ENCODE results near the gene ALS2CL.

ALS2CL gene

GRCh38 chr3:46642971-46643370 is 50.5 kb downstream of the ALS2CL start:
- H2BK15ac ChIP-seq (ENCODE audit: low read depth, poor library complexity, severe bottlenecking) = no peak overlapping the region
- no peak overlapping the region for H3K9ac ChIP-seq (ENCODE audit: low read length)
- H3K4me2 ChIP-seq (ENCODE audit: low read length, poor library complexity, severe bottlenecking) = no peak overlapping the region
- H2BK5ac ChIP-seq (ENCODE audit: low read depth, low read length, poor library complexity, severe bottlenecking) = no peak overlapping the region
- WGBS = 96% methylated on average over 3 of the region's 6 CpGs
- H3K27ac ChIP-seq (ENCODE audit: low read length, poor library complexity, severe bottlenecking) = no peak overlapping the region
- H3K4ac ChIP-seq (ENCODE audit: low read depth in 1 of 2, low read length in 2 of 2) = no peak overlapping the region
- no peak for DNase-seq
- no peak overlapping the region for H2AK5ac ChIP-seq (ENCODE audit: low read length, severe bottlenecking)
- no peak overlapping the region for H2BK120ac ChIP-seq (ENCODE audit: low read depth, low read length)
- H3K27me3 ChIP-seq (ENCODE audit: control insufficient read depth in 1 of 2, insufficient read depth in 1 of 2, low read length in 2 of 2) = peaks cover 6 to 8% of the 10 kb centered on the region in 2 experiments
- no peak overlapping the region for H3K18ac ChIP-seq (ENCODE audit: low read depth in 1 of 2, low read length in 2 of 2)
- no peak overlapping the region for H4K8ac ChIP-seq (ENCODE audit: low read length)
- H4K91ac ChIP-seq (ENCODE audit: low read length) = no peak overlapping the region
- no peaks in the 10 kb centered on the region for H3K79me1 ChIP-seq (replicated peaks; ENCODE audit: low read length, poor library complexity, severe bottlenecking)
- H3K36me3 ChIP-seq (ENCODE audit: control insufficient read depth in 1 of 2, insufficient read depth in 2 of 2, low read depth in 1 of 2, low read length in 2 of 2) = no peaks in the 10 kb centered on the region
- H2AFZ ChIP-seq (ENCODE audit: low read depth, low read length) = no peak overlapping the region
- no peak overlapping the region for H3K14ac ChIP-seq (ENCODE audit: low read length in 2 of 2)
- peaks cover 2% of the 10 kb centered on the region for H3K4me1 ChIP-seq (ENCODE audit: control insufficient read depth, insufficient read depth, low read depth, low read length)
- H3K23ac ChIP-seq (ENCODE audit: low read length in 2 of 2) = no peak overlapping the region
- H3K4me3 ChIP-seq (ENCODE audit: insufficient read depth in 1 of 2, low read depth in 1 of 2, low read length in 2 of 2) = no peak overlapping the region
- no peak overlapping the region for H2BK12ac ChIP-seq (ENCODE audit: low read length in 2 of 2)
- H3K9me3 ChIP-seq (ENCODE audit: control insufficient read depth, low read length) = peaks cover 21% of the 10 kb centered on the region

- Histone ChIP-seq H3K27ac (ENCODE audit: low read length, poor library complexity, severe bottlenecking) (no peak overlapping the region), H3K4me3 (ENCODE audit: insufficient read depth in 1 of 2, low read depth in 1 of 2, low read length in 2 of 2) (no peak overlapping the region), H2BK15ac (ENCODE audit: low read depth, poor library complexity, severe bottlenecking) (no peak overlapping the region), H2AK5ac (ENCODE audit: low read length, severe bottlenecking) (no peak overlapping the region), H3K14ac (ENCODE audit: low read length in 2 of 2) (no peak overlapping the region), H2BK5ac (ENCODE audit: low read depth, low read length, poor library complexity, severe bottlenecking) (no peak overlapping the region), H3K27me3 (ENCODE audit: control insufficient read depth in 1 of 2, insufficient read depth in 1 of 2, low read length in 2 of 2) (peaks cover 6 to 8% of the 10 kb centered on the region in 2 experiments), H2AFZ (ENCODE audit: low read depth, low read length) (no peak overlapping the region), H2BK120ac (ENCODE audit: low read depth, low read length) (no peak overlapping the region), H3K9ac (ENCODE audit: low read length) (no peak overlapping the region), H3K36me3 (ENCODE audit: control insufficient read depth in 1 of 2, insufficient read depth in 2 of 2, low read depth in 1 of 2, low read length in 2 of 2) (no peaks in the 10 kb centered on the region), H3K23ac (ENCODE audit: low read length in 2 of 2) (no peak overlapping the region), H4K91ac (ENCODE audit: low read length) (no peak overlapping the region), H3K4me1 (ENCODE audit: control insufficient read depth, insufficient read depth, low read depth, low read length) (no peaks in the 10 kb centered on the region), H3K18ac (ENCODE audit: low read depth in 1 of 2, low read length in 2 of 2) (no peak overlapping the region), H2BK12ac (ENCODE audit: low read length in 2 of 2) (no peak overlapping the region), H4K8ac (ENCODE audit: low read length) (no peak overlapping the region), H3K9me3 (ENCODE audit: control insufficient read depth, low read length) (peaks cover 21% of the 10 kb centered on the region), H3K79me1 (replicated peaks; ENCODE audit: low read length, poor library complexity, severe bottlenecking) (no peaks in the 10 kb centered on the region), H3K4ac (ENCODE audit: low read depth in 1 of 2, low read length in 2 of 2) (no peak overlapping the region), H3K4me2 (ENCODE audit: low read length, poor library complexity, severe bottlenecking) (no peak overlapping the region)
- 84% methylated on average over 3 of the region's 3 CpGs for WGBS
- DNase-seq = no peak
Observed at GRCh38 chr3:46640927-46641326, 52.6 kb downstream of the ALS2CL start.

GRCh38 chr3:46639221-46639620 is 54.3 kb downstream of the ALS2CL start:
- H4K91ac ChIP-seq (ENCODE audit: low read length) = no peak overlapping the region
- no peak overlapping the region for H3K9ac ChIP-seq (ENCODE audit: low read length)
- H3K79me1 ChIP-seq (replicated peaks; ENCODE audit: low read length, poor library complexity, severe bottlenecking) = no peaks in the 10 kb centered on the region
- no peak overlapping the region for H3K4ac ChIP-seq (ENCODE audit: low read depth in 1 of 2, low read length in 2 of 2)
- H3K4me3 ChIP-seq (ENCODE audit: insufficient read depth in 1 of 2, low read depth in 1 of 2, low read length in 2 of 2) = no peak overlapping the region
- H3K4me2 ChIP-seq (ENCODE audit: low read length, poor library complexity, severe bottlenecking) = no peak overlapping the region
- no peak overlapping the region for H2AK5ac ChIP-seq (ENCODE audit: low read length, severe bottlenecking)
- H3K27me3 ChIP-seq (ENCODE audit: control insufficient read depth in 1 of 2, insufficient read depth in 1 of 2, low read length in 2 of 2) = peaks cover 6 to 8% of the 10 kb centered on the region in 2 experiments
- no peak overlapping the region for H2BK12ac ChIP-seq (ENCODE audit: low read length in 2 of 2)
- H2BK120ac ChIP-seq (ENCODE audit: low read depth, low read length) = no peak overlapping the region
- no peaks in the 10 kb centered on the region for H3K36me3 ChIP-seq (ENCODE audit: control insufficient read depth in 1 of 2, insufficient read depth in 2 of 2, low read depth in 1 of 2, low read length in 2 of 2)
- no peak overlapping the region for H3K27ac ChIP-seq (ENCODE audit: low read length, poor library complexity, severe bottlenecking)
- no peak for DNase-seq
- H3K18ac ChIP-seq (ENCODE audit: low read depth in 1 of 2, low read length in 2 of 2) = no peak overlapping the region
- peaks cover 21% of the 10 kb centered on the region for H3K9me3 ChIP-seq (ENCODE audit: control insufficient read depth, low read length)
- no peak overlapping the region for H3K23ac ChIP-seq (ENCODE audit: low read length in 2 of 2)
- no peaks in the 10 kb centered on the region for H3K4me1 ChIP-seq (ENCODE audit: control insufficient read depth, insufficient read depth, low read depth, low read length)
- H2BK15ac ChIP-seq (ENCODE audit: low read depth, poor library complexity, severe bottlenecking) = no peak overlapping the region
- H2AFZ ChIP-seq (ENCODE audit: low read depth, low read length) = no peak overlapping the region
- H3K14ac ChIP-seq (ENCODE audit: low read length in 2 of 2) = no peak overlapping the region
- H4K8ac ChIP-seq (ENCODE audit: low read length) = no peak overlapping the region
- H2BK5ac ChIP-seq (ENCODE audit: low read depth, low read length, poor library complexity, severe bottlenecking) = no peak overlapping the region

- WGBS = 89% methylated on average over 3 of the region's 3 CpGs
- Histone ChIP-seq H3K27me3 (ENCODE audit: control insufficient read depth in 1 of 2, insufficient read depth in 1 of 2, low read length in 2 of 2) (no peaks in the 10 kb centered on the region), H3K18ac (ENCODE audit: low read depth in 1 of 2, low read length in 2 of 2) (no peak overlapping the region)
Observed at GRCh38 chr3:46634856-46635255, 58.6 kb downstream of the ALS2CL start.

More at GRCh38 chr3:46634856-46635255, 58.6 kb downstream of the ALS2CL start:
- Histone ChIP-seq H3K36me3 (ENCODE audit: control insufficient read depth in 1 of 2, insufficient read depth in 2 of 2, low read depth in 1 of 2, low read length in 2 of 2) (no peaks in the 10 kb centered on the region), H4K8ac (ENCODE audit: low read length) (no peak overlapping the region), H2BK120ac (ENCODE audit: low read depth, low read length) (no peak overlapping the region), H3K9me3 (ENCODE audit: control insufficient read depth, low read length) (peaks cover 5% of the 10 kb centered on the region), H2BK12ac (ENCODE audit: low read length in 2 of 2) (no peak overlapping the region), H3K9ac (ENCODE audit: low read length) (no peak overlapping the region), H3K4me2 (ENCODE audit: low read length, poor library complexity, severe bottlenecking) (no peak overlapping the region), H2AFZ (ENCODE audit: low read depth, low read length) (no peak overlapping the region), H4K91ac (ENCODE audit: low read length) (no peak overlapping the region), H3K23ac (ENCODE audit: low read length in 2 of 2) (no peak overlapping the region), H3K79me1 (replicated peaks; ENCODE audit: low read length, poor library complexity, severe bottlenecking) (no peaks in the 10 kb centered on the region), H2BK15ac (ENCODE audit: low read depth, poor library complexity, severe bottlenecking) (no peak overlapping the region), H2AK5ac (ENCODE audit: low read length, severe bottlenecking) (no peak overlapping the region), H3K27ac (ENCODE audit: low read length, poor library complexity, severe bottlenecking) (no peak overlapping the region), H2BK5ac (ENCODE audit: low read depth, low read length, poor library complexity, severe bottlenecking) (no peak overlapping the region), H3K14ac (ENCODE audit: low read length in 2 of 2) (no peak overlapping the region), H3K4me3 (ENCODE audit: insufficient read depth in 1 of 2, low read depth in 1 of 2, low read length in 2 of 2) (no peak overlapping the region), H3K4me1 (ENCODE audit: control insufficient read depth, insufficient read depth, low read depth, low read length) (peaks cover 5% of the 10 kb centered on the region), H3K4ac (ENCODE audit: low read depth in 1 of 2, low read length in 2 of 2) (no peak overlapping the region)
- DNase-seq = no peak
